ENCODE data around the gene KBTBD3.
"Not testable (repeated sequence)": the region's sequence is repeated elsewhere in the genome, so short reads cannot be mapped to it uniquely, and the experiment has no call there.

KBTBD3 gene

GRCh38 chr11:106012744-106013143, 64.4 kb downstream of the KBTBD3 start:
- Histone ChIP-seq H3K4me3 (no peak overlapping the region), H3K9me3 (no peaks in the 10 kb centered on the region), H3K27me3 (ENCODE audit: low read depth) (no peaks in the 10 kb centered on the region), H3K36me3 (replicated peaks) (peaks cover 25% of the 10 kb centered on the region), H3K4me1 (peaks cover 28% of the 10 kb centered on the region)
- in situ Hi-C loops (cut with MboI; ENCODE audit: low sequenced_read_pairs): no loop called here
- no peak for DNase-seq (ENCODE audit: low spot score in 2 of 2)

- in situ Hi-C loops (cut with MboI; ENCODE audit: low sequenced_read_pairs): no loop called here
- no peaks in the 10 kb centered on the region for H3K9me3 ChIP-seq
- H3K4me3 ChIP-seq: no peak overlapping the region
- no peaks in the 10 kb centered on the region for H3K27me3 ChIP-seq (ENCODE audit: low read depth)
- H3K4me1 ChIP-seq: peaks cover 26% of the 10 kb centered on the region
- DNase-seq (ENCODE audit: low spot score in 2 of 2): no peak
- peaks cover 38% of the 10 kb centered on the region for H3K36me3 ChIP-seq (replicated peaks)
These were observed 65.7 kb downstream of the KBTBD3 start for GRCh38 chr11:106011481-106011880.

GRCh38 chr11:106003094-106003493, 74.1 kb downstream of the KBTBD3 start:
- in situ Hi-C loops (cut with MboI; ENCODE audit: low sequenced_read_pairs); H3K9me3 ChIP-seq: not testable (repeated sequence)

GRCh38 chr11:106001304-106002012, 75.7 kb downstream of the KBTBD3 start:
- H3K9me3 ChIP-seq: no peaks in the 10 kb centered on the region
- no peaks in the 10 kb centered on the region for H3K4me1 ChIP-seq
- no peak for DNase-seq (ENCODE audit: low spot score in 2 of 2)
- H3K27me3 ChIP-seq (ENCODE audit: low read depth): no peaks in the 10 kb centered on the region
- in situ Hi-C loops (cut with MboI; ENCODE audit: low sequenced_read_pairs): no loop called here
- H3K4me3 ChIP-seq: no peak overlapping the region
- H3K36me3 ChIP-seq (replicated peaks): peaks cover 9% of the 10 kb centered on the region

More at GRCh38 chr11:106003094-106003493, 74.1 kb downstream of the KBTBD3 start:
- peaks cover 25% of the 10 kb centered on the region for H3K36me3 ChIP-seq (replicated peaks)
- not testable (repeated sequence) for H3K4me3 ChIP-seq; DNase-seq (ENCODE audit: low spot score in 2 of 2); H3K27me3 ChIP-seq (ENCODE audit: low read depth); H3K4me1 ChIP-seq

All from HAP-1 (cell line).